Astrocyte of the hippocampus (primary cell): ENCODE results near the gene GALNT7.
"Not testable (repeated sequence)": the region's sequence is repeated elsewhere in the genome, so short reads cannot be mapped to it uniquely, and the experiment has no call there.

Experiments used
- DNase-seq: peaks from one replicate; pipeline ENCODE4 v3.0.0; 2011; ENCODE audit warnings: low read depth, low spot score

GALNT7 gene

DNA sequence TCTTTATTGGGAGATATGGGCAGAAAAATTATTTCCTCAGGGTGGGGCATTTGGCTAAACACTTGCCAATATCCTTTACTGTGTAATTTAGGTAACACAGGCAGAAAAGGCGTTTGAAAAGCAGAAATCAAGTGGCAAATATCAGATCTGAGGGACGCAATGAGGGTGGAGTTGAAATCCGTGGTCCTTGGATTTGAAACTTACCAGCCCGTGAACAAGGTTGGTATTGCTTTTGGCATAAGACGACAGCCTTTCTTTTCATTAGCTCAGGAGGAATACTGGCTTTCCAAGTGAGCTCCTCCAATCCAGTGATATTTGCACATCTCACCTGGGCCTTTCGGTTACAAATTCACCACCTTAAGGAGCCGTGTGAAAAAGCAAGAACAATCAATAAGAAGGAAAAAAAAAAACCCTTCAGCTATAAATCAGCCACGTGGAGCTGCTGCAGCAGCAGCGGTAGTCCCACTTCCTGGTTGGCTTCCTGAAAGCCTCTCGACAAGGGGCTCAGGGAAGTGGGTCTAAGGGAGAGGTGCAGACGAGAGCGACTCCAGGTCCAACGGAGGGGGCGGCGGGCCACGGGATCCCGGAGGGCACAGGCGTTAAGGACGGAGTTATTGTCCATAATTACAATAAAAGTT, 734 bp upstream of the GALNT7 start:
- DNase-seq = peak; percentile 62

DNA sequence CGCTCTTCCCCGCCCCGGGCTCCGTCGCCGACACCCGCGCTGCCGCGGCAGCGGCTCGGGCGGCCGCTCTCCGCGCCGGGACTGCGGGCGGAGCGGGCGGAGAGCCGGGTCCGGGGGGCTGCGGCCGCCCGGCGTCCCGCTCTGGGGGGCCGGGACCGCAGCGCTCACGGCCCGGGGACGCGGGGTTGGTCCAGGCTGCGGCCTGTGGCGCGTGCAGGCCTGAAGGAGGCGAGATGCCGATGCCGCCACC, 492 bp downstream of the GALNT7 start:
- DNase-seq = no peak

GRCh38 chr4:173169428-173170181, 994 bp downstream of the GALNT7 start:
- DNase-seq = peak; percentile 88

GRCh38 chr4:173170182-173170778, 1.7 kb downstream of the GALNT7 start:
- no peak for DNase-seq

DNA sequence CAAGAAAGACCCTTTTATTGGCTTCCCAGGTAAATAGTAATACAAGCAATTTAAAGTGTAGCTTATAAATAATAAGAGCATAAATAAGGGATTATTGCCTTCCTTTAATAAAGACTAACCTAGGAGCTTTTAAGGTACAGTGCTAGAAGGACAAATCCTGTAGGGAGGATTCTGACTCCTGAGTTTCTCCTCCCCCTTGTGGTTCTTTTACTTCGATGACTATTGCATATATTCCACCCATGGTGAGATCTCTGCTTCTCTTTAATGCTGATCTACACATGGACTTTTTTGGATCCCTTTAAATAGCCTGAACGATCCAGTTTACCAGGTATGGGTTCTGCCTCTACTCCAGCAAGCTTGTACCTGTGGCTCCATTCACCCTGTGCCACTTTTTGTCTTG, 2.5 kb downstream of the GALNT7 start:
- DNase-seq = peak; percentile 50

DNA sequence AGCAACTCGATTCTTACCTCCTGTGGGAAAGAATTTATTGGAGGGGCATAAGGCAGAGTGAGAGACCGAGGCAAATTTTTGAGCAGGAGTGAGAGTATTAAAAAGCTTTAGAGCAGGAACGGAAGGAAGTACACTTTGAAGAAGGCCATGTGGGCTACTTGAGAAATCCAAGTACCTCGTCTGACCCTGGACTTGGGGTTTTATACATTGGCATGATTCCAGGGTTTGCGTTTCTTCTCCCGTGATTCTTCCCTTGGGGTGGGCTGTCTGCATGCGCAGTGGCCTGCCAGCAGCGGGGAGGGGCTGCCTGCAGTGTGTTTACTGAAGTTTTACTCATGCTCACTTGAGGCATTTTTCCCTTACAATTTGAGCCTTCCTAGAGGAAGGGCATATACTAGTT, 3.4 kb downstream of the GALNT7 start:
- no peak for DNase-seq

GRCh38 chr4:173174184-173174583, 5.6 kb downstream of the GALNT7 start:
- no peak for DNase-seq

- no peak for DNase-seq
Observed at GRCh38 chr4:173174594-173175012, 6.0 kb downstream of the GALNT7 start.

GRCh38 chr4:173176010-173176409, 7.4 kb downstream of the GALNT7 start:
- no peak for DNase-seq

DNA sequence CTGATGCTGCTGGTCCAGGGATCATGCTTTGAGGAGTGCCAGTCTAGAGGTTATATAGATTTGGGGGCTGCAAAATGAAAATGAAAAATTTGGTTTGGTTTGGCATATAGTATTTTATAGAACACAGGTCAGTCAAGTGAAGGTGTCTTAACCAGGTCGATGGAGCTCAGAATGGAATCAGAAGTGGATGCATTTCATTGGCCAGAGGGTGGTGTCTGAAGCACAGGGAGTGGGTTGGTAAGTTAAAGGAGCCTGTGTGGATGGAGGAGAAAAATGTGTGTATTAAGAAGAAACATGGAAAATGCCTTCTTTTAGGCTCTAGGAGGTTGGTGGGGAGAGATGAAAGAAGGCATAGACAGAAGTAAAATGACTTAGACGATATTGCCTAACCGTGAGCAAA, 8.6 kb downstream of the GALNT7 start:
- no peak for DNase-seq

DNA sequence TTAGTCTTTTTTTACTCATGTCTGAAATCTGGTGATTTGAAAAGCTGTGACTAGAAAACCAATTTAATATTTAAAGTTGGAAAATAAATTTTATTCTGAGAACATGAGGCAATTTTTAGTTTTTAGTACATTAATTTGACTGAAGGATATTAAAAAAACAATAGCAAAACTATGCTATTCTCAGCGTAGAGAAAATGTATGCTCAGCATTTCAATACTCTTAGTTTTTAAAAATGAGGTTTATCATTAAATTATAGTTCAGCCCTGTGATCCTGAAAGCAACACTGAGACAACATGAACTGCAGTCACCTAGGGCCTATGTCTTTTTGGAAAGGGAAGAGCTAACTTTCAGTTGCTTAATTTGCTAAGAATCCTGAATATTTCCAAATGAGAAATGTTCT, 9.5 kb downstream of the GALNT7 start:
- DNase-seq = no peak

GRCh38 chr4:173181848-173182247, 13.2 kb downstream of the GALNT7 start:
- peak; percentile 72 for DNase-seq

DNA sequence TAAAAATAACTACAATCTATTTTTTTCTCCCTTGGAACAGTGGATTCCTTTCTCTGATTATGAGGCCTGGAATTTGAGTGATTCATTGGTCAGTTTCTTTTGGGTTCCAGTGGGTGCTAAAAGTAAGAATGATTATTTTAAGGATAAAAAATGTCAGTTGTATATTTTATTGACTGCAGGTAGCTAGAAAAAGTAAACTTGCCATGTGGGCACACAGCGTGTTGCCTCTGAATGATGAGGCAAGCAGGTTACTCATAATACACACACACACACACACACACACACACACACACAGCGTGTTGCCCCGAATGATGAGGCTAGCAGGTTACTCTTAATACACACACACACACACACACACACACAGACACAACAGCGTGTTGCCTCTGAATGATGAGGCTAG, 13.8 kb downstream of the GALNT7 start:
- DNase-seq = peak; percentile 79

- DNase-seq = not testable (repeated sequence)
Observed at GRCh38 chr4:173183659-173184247, 15.1 kb downstream of the GALNT7 start.

GRCh38 chr4:173185847-173186510, 17.4 kb downstream of the GALNT7 start:
- DNase-seq = no peak

DNA sequence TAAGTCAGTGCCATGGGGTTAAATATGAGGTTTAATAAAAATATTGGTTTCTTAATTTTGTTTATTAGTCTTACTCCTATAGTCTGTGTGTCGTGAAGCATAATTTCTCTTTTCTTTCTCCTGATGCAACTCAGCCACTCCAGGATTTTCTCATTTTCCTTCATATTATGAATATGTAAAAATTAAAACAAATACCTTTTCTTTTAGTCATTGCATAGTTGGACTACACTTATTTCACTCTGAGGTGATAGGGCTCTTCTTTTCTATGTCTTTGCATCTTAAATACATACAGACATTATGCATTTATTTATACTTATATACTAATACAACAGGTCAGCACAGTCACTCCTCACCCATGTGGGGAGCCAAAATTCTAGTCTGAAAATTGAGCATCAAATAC, 19.1 kb downstream of the GALNT7 start:
- no peak for DNase-seq

DNA sequence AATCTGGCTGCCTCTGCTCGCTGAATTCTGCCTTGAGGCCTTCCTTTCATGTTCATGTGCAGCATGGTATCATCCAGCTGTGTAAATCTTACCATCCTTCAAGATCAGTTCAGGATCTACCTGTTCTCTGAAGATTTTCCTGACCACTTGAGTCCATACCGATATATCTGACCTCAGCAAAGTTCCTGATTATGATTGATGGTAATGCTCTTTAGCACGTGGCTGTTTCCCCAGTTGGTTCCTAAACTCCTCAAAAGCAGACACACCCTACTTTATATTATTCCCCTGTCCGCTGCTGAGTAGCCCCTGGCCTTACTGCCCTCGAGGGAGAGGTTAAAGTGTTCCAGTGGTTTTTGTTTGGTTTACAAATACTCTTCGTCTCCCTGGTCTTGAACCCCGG, 20.0 kb downstream of the GALNT7 start:
- DNase-seq = no peak

DNA sequence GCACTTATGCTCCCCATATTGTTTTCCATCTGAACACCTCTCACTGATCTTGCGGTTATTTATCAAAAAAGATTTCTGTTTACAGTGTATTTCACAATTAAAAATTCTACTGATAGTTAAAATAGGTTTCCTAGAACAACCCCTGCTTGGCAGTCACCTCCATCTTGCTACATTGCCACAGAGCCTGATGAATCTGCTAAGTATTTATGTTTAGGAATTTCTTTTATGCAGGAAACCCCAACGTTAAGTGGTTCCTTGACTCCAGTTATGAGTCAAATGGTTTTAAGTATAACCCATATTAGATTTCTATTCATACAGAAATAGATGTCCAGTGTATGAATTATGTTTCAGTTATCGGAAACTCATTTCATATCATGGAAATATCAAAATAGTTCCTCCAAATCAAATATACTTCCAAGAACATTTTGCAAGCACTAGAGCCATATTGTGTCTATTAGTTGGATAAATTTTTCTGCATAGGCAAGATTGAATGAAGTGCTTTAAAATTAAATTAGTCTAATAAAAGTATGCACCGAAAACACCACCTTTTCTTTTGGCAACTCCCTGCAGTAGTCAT, 20.6 kb downstream of the GALNT7 start:
- peak; percentile 37 for DNase-seq

GRCh38 chr4:173191623-173192041, 23.0 kb downstream of the GALNT7 start:
- DNase-seq = peak; percentile 63

DNA sequence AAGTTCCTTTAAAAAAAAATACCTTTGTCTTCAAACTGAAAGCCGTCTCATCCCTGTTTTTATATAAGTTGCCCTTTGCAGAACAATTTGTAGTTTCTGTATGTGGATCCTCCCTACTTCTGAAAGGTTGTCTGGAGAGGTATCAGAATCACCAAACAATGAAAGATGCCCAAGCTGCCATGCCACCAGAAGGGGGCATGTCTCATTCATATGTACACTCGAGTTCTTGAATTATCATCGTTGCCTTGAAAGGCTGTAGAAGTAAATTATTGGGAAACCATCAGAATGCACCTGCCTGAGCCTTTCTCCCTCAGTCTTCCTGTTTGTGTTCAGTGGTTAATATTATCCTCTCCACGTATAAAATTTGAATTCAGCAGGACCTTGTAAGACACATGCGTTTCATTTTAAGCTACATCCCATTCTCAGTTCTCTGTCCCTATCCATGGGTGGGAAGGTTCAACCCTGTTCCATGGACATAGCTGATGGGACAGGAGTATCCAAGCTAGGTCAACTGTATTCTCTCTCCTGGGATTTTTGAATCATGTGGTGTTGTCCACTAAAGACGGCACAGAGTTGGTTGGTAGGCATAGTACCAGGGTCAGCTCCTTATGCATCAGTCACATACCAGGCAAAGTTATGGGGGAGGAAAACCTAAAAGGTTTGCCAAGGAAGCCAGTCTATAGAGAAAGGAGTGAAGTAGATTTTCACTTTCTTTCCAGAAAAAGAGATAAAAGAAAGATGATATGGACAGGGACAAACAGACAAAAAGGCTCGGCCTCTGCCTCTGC, 24.0 kb downstream of the GALNT7 start:
- no peak for DNase-seq

GRCh38 chr4:173194157-173194556, 25.5 kb downstream of the GALNT7 start:
- no peak for DNase-seq
